HEK293 (cell line): Measurements from ENCODE around the gene LIN54.

ENCODE experiments used
- CTCF ChIA-PET: fragments of 350-600 bp; formaldehyde crosslinking; extraction: SDS; loops from one replicate; lab custom pipeline; 2021; ENCODE audit warnings: antibody characterized with exemption; lab: Yijun Ruan, JAX
- POLR2A ChIA-PET: fragments of 300-600 bp; formaldehyde crosslinking; extraction: SDS; loops from one replicate; lab custom pipeline; 2020; ENCODE audit warnings: antibody characterized with exemption, inconsistent platforms; lab: Yijun Ruan, JAX
- H3K27ac ChIP-seq: fragments of 200-500 bp; sonication (Bioruptor generic); 2 replicates; pipeline ENCODE4 v1.5.1; 2014; ENCODE audit warnings: low read depth, low read length, control low read depth, inconsistent platforms; ENCODE audit errors: extremely low read depth
- H3K36me3 ChIP-seq, 2 experiments: fragments of 200-500 bp in 1 of 2; sonication (Bioruptor generic) in 1 of 2; 1 replicate in 1 of 2; 2 replicates in 1 of 2; pipeline ENCODE4 v1.5.1; 2014 to 2017; ENCODE audit warnings: inconsistent platforms in 2 of 2, low read length in 2 of 2; ENCODE audit not compliant: control insufficient read depth in 2 of 2, insufficient read depth in 1 of 2
- H3K4me1 ChIP-seq: fragments of 200-500 bp; sonication (Bioruptor generic); 2 replicates; pipeline ENCODE4 v1.5.1; 2014; ENCODE audit warnings: mild to moderate bottlenecking, low read length, inconsistent platforms; ENCODE audit not compliant: control insufficient read depth, insufficient read depth
- H3K4me3 ChIP-seq: 2 replicates; pipeline ENCODE4 v1.5.1; 2011; ENCODE audit warnings: low read depth, mild to moderate bottlenecking, control low read depth, low read length, moderate library complexity
- H3K9me3 ChIP-seq: fragments of 200-500 bp; sonication (Bioruptor generic); 2 replicates; pipeline ENCODE4 v1.5.1; 2014; ENCODE audit warnings: low read depth, low read length, inconsistent platforms; ENCODE audit not compliant: control insufficient read depth, insufficient read depth
- KLF7 ChIP-seq: fragments of 450-650 bp; formaldehyde crosslinking; IDR thresholded peaks from 2 replicates; pipeline ENCODE4 v1.5.1; 2016; ENCODE audit warnings: missing biosample characterization, missing genetic modification characterization, borderline replicate concordance
- MEIS1 ChIP-seq: sonication (generic); formaldehyde crosslinking; IDR thresholded peaks from 2 replicates; pipeline ENCODE4 v1.8.1; 2022; ENCODE audit warnings: missing genetic modification reagents, mild to moderate bottlenecking, borderline replicate concordance
- PRDM10 ChIP-seq: fragments of 450-650 bp; formaldehyde crosslinking; IDR thresholded peaks from 2 replicates; pipeline ENCODE4 v1.5.1; 2016; ENCODE audit warnings: missing biosample characterization, missing genetic modification characterization
- REPIN1 ChIP-seq: fragments of 450-650 bp; formaldehyde crosslinking; IDR thresholded peaks from 2 replicates; pipeline ENCODE4 v1.5.1; 2017; ENCODE audit warnings: missing biosample characterization, missing genetic modification characterization, low read depth
- SETDB1 ChIP-seq: IDR thresholded peaks from one replicate; pipeline ENCODE4 v1.6.1; 2017; ENCODE audit warnings: mild to moderate bottlenecking, low read length, moderate library complexity, mixed read lengths; ENCODE audit not compliant: insufficient read length
- ZBTB20 ChIP-seq: fragments of 450-650 bp; formaldehyde crosslinking; IDR thresholded peaks from 2 replicates; pipeline ENCODE4 v1.5.1; 2016; ENCODE audit warnings: missing biosample characterization, missing genetic modification characterization
- ZNF140 ChIP-seq: fragments of 450-650 bp; formaldehyde crosslinking; IDR thresholded peaks from 2 replicates; pipeline ENCODE4 v1.5.1; 2016; ENCODE audit warnings: missing biosample characterization, missing genetic modification characterization
- ZNF239 ChIP-seq: fragments of 450-650 bp; formaldehyde crosslinking; IDR thresholded peaks from 2 replicates; pipeline ENCODE4 v1.5.1; 2016; ENCODE audit warnings: missing biosample characterization, missing genetic modification characterization
- ZNF24 ChIP-seq: fragments of 450-650 bp; formaldehyde crosslinking; IDR thresholded peaks from 2 replicates; pipeline ENCODE4 v1.5.1; 2016; ENCODE audit warnings: missing biosample characterization, missing genetic modification characterization
- ZNF362 ChIP-seq: fragments of 450-650 bp; formaldehyde crosslinking; IDR thresholded peaks from 2 replicates; pipeline ENCODE4 v1.5.1; 2016; ENCODE audit warnings: missing biosample characterization, missing genetic modification characterization
- ZNF398 ChIP-seq: fragments of 450-650 bp; formaldehyde crosslinking; IDR thresholded peaks from 2 replicates; pipeline ENCODE4 v1.5.1; 2017; ENCODE audit warnings: missing biosample characterization, missing genetic modification characterization
- ZNF423 ChIP-seq: fragments of 450-650 bp; formaldehyde crosslinking; IDR thresholded peaks from 2 replicates; pipeline ENCODE4 v1.5.1; 2016; ENCODE audit warnings: missing biosample characterization, missing genetic modification characterization
- ZNF426 ChIP-seq: fragments of 450-650 bp; formaldehyde crosslinking; IDR thresholded peaks from 2 replicates; pipeline ENCODE4 v1.5.1; 2017; ENCODE audit warnings: missing biosample characterization, missing genetic modification characterization, mild to moderate bottlenecking, inconsistent platforms, moderate library complexity
- ZNF449 ChIP-seq: fragments of 450-650 bp; formaldehyde crosslinking; IDR thresholded peaks from 2 replicates; pipeline ENCODE4 v1.5.1; 2017; ENCODE audit warnings: missing biosample characterization, mild to moderate bottlenecking, missing genetic modification characterization, moderate library complexity
- ZNF488 ChIP-seq: fragments of 450-650 bp; formaldehyde crosslinking; IDR thresholded peaks from 2 replicates; pipeline ENCODE4 v1.5.1; 2016; ENCODE audit warnings: missing biosample characterization, missing genetic modification characterization
- ZNF513 ChIP-seq: fragments of 450-650 bp; IDR thresholded peaks from 2 replicates; pipeline ENCODE4 v1.5.1; 2018; ENCODE audit warnings: missing biosample characterization, missing genetic modification characterization
- ZNF610 ChIP-seq: fragments of 450-650 bp; formaldehyde crosslinking; IDR thresholded peaks from 2 replicates; pipeline ENCODE4 v1.5.1; 2016; ENCODE audit warnings: missing biosample characterization, missing genetic modification characterization, borderline replicate concordance
- ZNF624 ChIP-seq: fragments of 450-650 bp; formaldehyde crosslinking; IDR thresholded peaks from 2 replicates; pipeline ENCODE4 v1.5.1; 2017; ENCODE audit warnings: missing biosample characterization, missing genetic modification characterization
- ZSCAN16 ChIP-seq: fragments of 450-650 bp; formaldehyde crosslinking; IDR thresholded peaks from 2 replicates; pipeline ENCODE4 v1.5.1; 2016; ENCODE audit warnings: missing biosample characterization, missing genetic modification characterization
- ZSCAN30 ChIP-seq: fragments of 450-650 bp; IDR thresholded peaks from 2 replicates; pipeline ENCODE4 v1.5.1; 2018; ENCODE audit warnings: missing biosample characterization, mild to moderate bottlenecking, missing genetic modification characterization, moderate library complexity
- ZXDB ChIP-seq: fragments of 450-650 bp; formaldehyde crosslinking; IDR thresholded peaks from 2 replicates; pipeline ENCODE4 v1.5.1; 2016; ENCODE audit warnings: missing biosample characterization, missing genetic modification characterization

The LIN54 gene

GRCh38 chr4:82889287-82889686 is 121.3 kb downstream of the LIN54 start:
- no peaks in the 10 kb centered on the region for H3K9me3 ChIP-seq
- ChIA-PET POLR2A (interaction anchor here (0.6 kb wide), 2 partner anchors 123 to 568 kb away, joined by 3 to 5 read pairs; no protein-coding TSS in a partner anchor), CTCF (interaction anchor here (0.7 to 1.9 kb wide), 3 partner anchors 10 to 122 kb away, joined by 5 to 13 read pairs (median 5); no protein-coding TSS in a partner anchor)
- H3K36me3 ChIP-seq: peaks cover 0 to 14% of the 10 kb centered on the region in 2 experiments; a peak in 2 of 3 replicates
- H3K27ac ChIP-seq: no peak overlapping the region
- H3K4me1 ChIP-seq: peaks cover 11% of the 10 kb centered on the region
- TF ChIP-seq ZNF423: no peak
- TF ChIP-seq ZNF398 (tag by site-specific recombination): no peak
- TF ChIP-seq MEIS1: no peak
- TF ChIP-seq ZNF24 (tag by site-specific recombination): no peak
- TF ChIP-seq ZXDB (tag by site-specific recombination): no peak
- no peak for TF ChIP-seq ZNF239 (tag by site-specific recombination)
- no peak for TF ChIP-seq REPIN1 (tag by site-specific recombination)
- TF ChIP-seq ZSCAN30 (tag by site-specific recombination): no peak
- TF ChIP-seq ZNF362 (tag by site-specific recombination): 0 out of 2 replicates have a peak, but pooled peaks have one; percentile 16
- peak; percentile 31; the same call in 1 of the 2 replicates for TF ChIP-seq ZNF449 (tag by site-specific recombination)
- no peak for TF ChIP-seq SETDB1
- no peak for TF ChIP-seq ZNF140 (tag by site-specific recombination)
- peak overlapping the region; percentile 81; the same call in 1 of the 2 replicates for H3K4me3 ChIP-seq

GRCh38 chr4:82886147-82886942 is 124.3 kb downstream of the LIN54 start:
- H3K4me1 ChIP-seq: peaks cover 7% of the 10 kb centered on the region; the same call in 1 of the 2 replicates
- CTCF ChIA-PET: interaction anchor here (0.7 to 0.9 kb wide), 2 partner anchors 10 to 34 kb away, joined by 3 to 7 read pairs; no protein-coding TSS in a partner anchor
- H3K4me3 ChIP-seq: no peak overlapping the region
- POLR2A ChIA-PET: interaction anchor here (1.5 kb wide), 1 partner anchor 14 kb away, joined by 4 read pairs; the partner anchor contains the start of gene THAP9
- H3K9me3 ChIP-seq: no peaks in the 10 kb centered on the region
- H3K36me3 ChIP-seq: peaks cover 0 to 4% of the 10 kb centered on the region in 2 experiments; a peak in 2 of 3 replicates
- H3K27ac ChIP-seq: no peak overlapping the region
- TF ChIP-seq ZNF426 (tag by site-specific recombination): no peak
- TF ChIP-seq ZNF488 (tag by site-specific recombination): no peak
- peak; percentile 16; the same call in 1 of the 2 replicates for TF ChIP-seq ZNF513 (tag by site-specific recombination)
- no peak for TF ChIP-seq ZNF610 (tag by site-specific recombination)
- TF ChIP-seq PRDM10 (tag by site-specific recombination): peak; percentile 50
- TF ChIP-seq ZSCAN16: no peak
- TF ChIP-seq KLF7: no peak
- no peak for TF ChIP-seq ZNF624 (tag by site-specific recombination)
- no peak for TF ChIP-seq ZBTB20 (tag by site-specific recombination)
